HepG2 (cell line): Measurements from ENCODE around the gene SS18L1. TPM values are rescaled to one million over a fixed set of nuclear protein-coding genes. Genes with fewer than 3 reads are reported as not detected.
A peak's percentile ranks its signal among the peaks of the same experiment; 100 is the strongest.

ENCODE experiments used
- MTF2 ChIP-seq: sonication (generic); formaldehyde crosslinking; IDR thresholded peaks from 2 replicates; pipeline ENCODE4 v1.5.0; 2020; ENCODE audit warnings: missing genetic modification reagents, borderline replicate concordance
- SMAD9 ChIP-seq: sonication (generic); formaldehyde crosslinking; IDR thresholded peaks from 2 replicates; pipeline ENCODE4 v1.5.1; 2020; ENCODE audit warnings: mild to moderate bottlenecking, missing genetic modification reagents
- ZNF17 ChIP-seq: sonication (generic); formaldehyde crosslinking; IDR thresholded peaks from 2 replicates; pipeline ENCODE4 v1.5.0; 2020; ENCODE audit warnings: mild to moderate bottlenecking, missing genetic modification reagents
- ZNF235 ChIP-seq: sonication (generic); formaldehyde crosslinking; IDR thresholded peaks from 2 replicates; pipeline ENCODE4 v1.8.1; 2023; ENCODE audit warnings: mild to moderate bottlenecking, missing genetic modification reagents, borderline replicate concordance
- ZNF660 ChIP-seq: sonication (generic); formaldehyde crosslinking; IDR thresholded peaks from 2 replicates; pipeline ENCODE4 v1.5.1; 2020; ENCODE audit warnings: mild to moderate bottlenecking, low read depth, missing genetic modification reagents, borderline replicate concordance
- ZNF674 ChIP-seq: sonication (generic); formaldehyde crosslinking; IDR thresholded peaks from 2 replicates; pipeline ENCODE4 v1.5.0; 2020; ENCODE audit warnings: low read depth, mild to moderate bottlenecking, missing genetic modification reagents
- ZNF703 ChIP-seq: sonication (generic); formaldehyde crosslinking; IDR thresholded peaks from 2 replicates; pipeline ENCODE4 v1.5.1; 2020; ENCODE audit warnings: missing genetic modification reagents, mild to moderate bottlenecking, moderate library complexity, borderline replicate concordance
- ZNF749 ChIP-seq: sonication (generic); formaldehyde crosslinking; IDR thresholded peaks from 2 replicates; pipeline ENCODE4 v1.8.0; 2022; ENCODE audit warnings: mild to moderate bottlenecking, missing genetic modification reagents, moderate library complexity, borderline replicate concordance
- polyA plus RNA-seq, 8 experiments: library from polyadenylated mRNA; depleted of rRNA in 3 of 8; stranded (reverse) in 7 of 8; unstranded in 1 of 8; fragments of >200 nt; fragmentation: Illumina TruSeq in 4 of 8; extraction: Trizol in 4 of 8; gene quantifications; 2 replicates each; pipeline versions ENCODE4 v1.2.1 to v1.2.3, GENCODE V29; 2011 to 2016; ENCODE audit warnings: low read depth in 4 of 8, missing spikeins in 1 of 8, mixed read lengths in 1 of 8; ENCODE audit not compliant: insufficient read depth in 1 of 8
- total RNA-seq, 5 experiments: library from RNA; depleted of rRNA; stranded (reverse); fragments of >200 nt; fragmentation: Illumina TruSeq; extraction: Trizol; gene quantifications; 2 replicates each; pipeline ENCODE4 v1.2.3, GENCODE V29; 2016; ENCODE audit warnings: low read depth in 1 of 5
- TF ChIP-seq, protein P1 (sequence below): IDR thresholded peaks from 2 replicates; pipeline ENCODE4 v1.6.1; 2016; ENCODE audit warnings: low read depth, borderline replicate concordance
- TF ChIP-seq, protein P2 (sequence below): sonication (generic); formaldehyde crosslinking; IDR thresholded peaks from 2 replicates; pipeline ENCODE4 v1.4.0; 2020; ENCODE audit warnings: missing genetic modification reagents
- TF ChIP-seq, protein P3 (sequence below): sonication (generic); formaldehyde crosslinking; IDR thresholded peaks from 2 replicates; pipeline ENCODE4 v1.4.0; 2020; ENCODE audit warnings: missing genetic modification reagents
- TF ChIP-seq, protein P4 (sequence below): sonication (generic); formaldehyde crosslinking; IDR thresholded peaks from 2 replicates; pipeline ENCODE4 v1.4.0; 2020; ENCODE audit warnings: missing genetic modification reagents, mild to moderate bottlenecking, borderline replicate concordance
- TF ChIP-seq, protein P5 (sequence below): IDR thresholded peaks from 2 replicates; pipeline ENCODE4 v1.6.1; 2016; ENCODE audit warnings: missing compliant biosample characterization, missing genetic modification reagents, borderline replicate concordance

Gene SS18L1
- total and polyA plus RNA-seq, 2 of the 13 experiments (the other 11 are each of a cell fraction or from before 2014, with no cell fraction given): 17.8 to 27.6 TPM

DNA sequence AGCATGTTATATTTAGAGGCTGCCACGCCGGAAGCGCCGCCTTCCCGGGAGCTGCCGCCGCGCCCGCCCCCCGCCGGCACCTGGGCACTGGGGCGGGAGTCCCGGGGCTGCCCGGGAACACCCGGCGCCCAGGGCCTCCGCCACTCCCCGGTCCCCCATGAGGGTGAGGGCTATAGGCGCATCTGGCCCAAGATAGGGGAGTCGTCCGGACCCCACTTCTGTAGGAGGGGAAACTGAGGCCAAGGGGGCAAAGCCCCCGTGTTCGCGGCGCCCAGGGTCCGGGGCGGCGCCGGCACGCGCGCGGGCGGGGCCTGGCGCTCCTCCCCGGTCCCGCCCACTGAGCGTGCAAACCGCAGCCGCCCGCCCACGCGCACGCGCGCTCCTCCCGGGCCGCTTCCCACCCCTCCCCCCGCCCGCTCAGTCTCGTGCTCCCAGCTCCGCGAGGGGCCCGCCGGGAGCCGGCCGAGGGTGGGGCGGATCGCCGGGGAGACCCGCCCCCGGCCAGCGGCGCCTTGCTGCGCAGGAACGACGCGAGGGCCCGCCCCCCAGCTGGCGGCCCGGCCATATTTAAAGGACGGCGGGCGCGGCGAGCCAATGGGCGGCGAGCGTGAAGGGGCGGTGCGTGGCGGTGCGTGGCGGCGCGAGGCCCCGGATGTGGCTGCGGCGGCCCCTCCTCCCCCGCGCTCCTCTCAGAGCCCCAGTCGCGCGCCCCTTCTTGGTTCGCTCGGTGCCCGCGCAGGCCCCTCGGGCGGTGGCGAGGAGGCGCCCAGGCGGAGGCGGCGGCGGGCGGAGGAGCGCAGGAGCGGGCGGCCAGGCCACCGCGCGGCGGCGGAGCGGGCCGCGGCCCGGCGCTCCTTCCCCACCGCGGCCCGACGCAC lies 21.6 kb upstream of the SS18L1 start, which contains the start of gene LSM14B (continued):
- TF ChIP-seq ZNF660 (CRISPR knock-in tag) (no peak), ZNF749 (CRISPR knock-in tag) (0 out of 2 replicates have a peak, but pooled peaks have one; percentile 21), SMAD9 (CRISPR knock-in tag) (no peak), ZNF703 (peak; percentile 96), ZNF17 (no peak), ZNF235 (CRISPR knock-in tag) (no peak), ZNF674 (no peak), MTF2 (CRISPR knock-in tag) (no peak)
- TF ChIP-seq, protein P1, sequence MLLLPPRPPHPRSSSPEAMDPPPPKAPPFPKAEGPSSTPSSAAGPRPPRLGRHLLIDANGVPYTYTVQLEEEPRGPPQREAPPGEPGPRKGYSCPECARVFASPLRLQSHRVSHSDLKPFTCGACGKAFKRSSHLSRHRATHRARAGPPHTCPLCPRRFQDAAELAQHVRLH: no peak; the same call in 1 of the 2 replicates
- TF ChIP-seq, protein P2, sequence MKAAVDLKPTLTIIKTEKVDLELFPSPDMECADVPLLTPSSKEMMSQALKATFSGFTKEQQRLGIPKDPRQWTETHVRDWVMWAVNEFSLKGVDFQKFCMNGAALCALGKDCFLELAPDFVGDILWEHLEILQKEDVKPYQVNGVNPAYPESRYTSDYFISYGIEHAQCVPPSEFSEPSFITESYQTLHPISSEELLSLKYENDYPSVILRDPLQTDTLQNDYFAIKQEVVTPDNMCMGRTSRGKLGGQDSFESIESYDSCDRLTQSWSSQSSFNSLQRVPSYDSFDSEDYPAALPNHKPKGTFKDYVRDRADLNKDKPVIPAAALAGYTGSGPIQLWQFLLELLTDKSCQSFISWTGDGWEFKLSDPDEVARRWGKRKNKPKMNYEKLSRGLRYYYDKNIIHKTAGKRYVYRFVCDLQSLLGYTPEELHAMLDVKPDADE (CRISPR knock-in tag): no peak; the same call in 1 of the 2 replicates
- TF ChIP-seq, protein P3, sequence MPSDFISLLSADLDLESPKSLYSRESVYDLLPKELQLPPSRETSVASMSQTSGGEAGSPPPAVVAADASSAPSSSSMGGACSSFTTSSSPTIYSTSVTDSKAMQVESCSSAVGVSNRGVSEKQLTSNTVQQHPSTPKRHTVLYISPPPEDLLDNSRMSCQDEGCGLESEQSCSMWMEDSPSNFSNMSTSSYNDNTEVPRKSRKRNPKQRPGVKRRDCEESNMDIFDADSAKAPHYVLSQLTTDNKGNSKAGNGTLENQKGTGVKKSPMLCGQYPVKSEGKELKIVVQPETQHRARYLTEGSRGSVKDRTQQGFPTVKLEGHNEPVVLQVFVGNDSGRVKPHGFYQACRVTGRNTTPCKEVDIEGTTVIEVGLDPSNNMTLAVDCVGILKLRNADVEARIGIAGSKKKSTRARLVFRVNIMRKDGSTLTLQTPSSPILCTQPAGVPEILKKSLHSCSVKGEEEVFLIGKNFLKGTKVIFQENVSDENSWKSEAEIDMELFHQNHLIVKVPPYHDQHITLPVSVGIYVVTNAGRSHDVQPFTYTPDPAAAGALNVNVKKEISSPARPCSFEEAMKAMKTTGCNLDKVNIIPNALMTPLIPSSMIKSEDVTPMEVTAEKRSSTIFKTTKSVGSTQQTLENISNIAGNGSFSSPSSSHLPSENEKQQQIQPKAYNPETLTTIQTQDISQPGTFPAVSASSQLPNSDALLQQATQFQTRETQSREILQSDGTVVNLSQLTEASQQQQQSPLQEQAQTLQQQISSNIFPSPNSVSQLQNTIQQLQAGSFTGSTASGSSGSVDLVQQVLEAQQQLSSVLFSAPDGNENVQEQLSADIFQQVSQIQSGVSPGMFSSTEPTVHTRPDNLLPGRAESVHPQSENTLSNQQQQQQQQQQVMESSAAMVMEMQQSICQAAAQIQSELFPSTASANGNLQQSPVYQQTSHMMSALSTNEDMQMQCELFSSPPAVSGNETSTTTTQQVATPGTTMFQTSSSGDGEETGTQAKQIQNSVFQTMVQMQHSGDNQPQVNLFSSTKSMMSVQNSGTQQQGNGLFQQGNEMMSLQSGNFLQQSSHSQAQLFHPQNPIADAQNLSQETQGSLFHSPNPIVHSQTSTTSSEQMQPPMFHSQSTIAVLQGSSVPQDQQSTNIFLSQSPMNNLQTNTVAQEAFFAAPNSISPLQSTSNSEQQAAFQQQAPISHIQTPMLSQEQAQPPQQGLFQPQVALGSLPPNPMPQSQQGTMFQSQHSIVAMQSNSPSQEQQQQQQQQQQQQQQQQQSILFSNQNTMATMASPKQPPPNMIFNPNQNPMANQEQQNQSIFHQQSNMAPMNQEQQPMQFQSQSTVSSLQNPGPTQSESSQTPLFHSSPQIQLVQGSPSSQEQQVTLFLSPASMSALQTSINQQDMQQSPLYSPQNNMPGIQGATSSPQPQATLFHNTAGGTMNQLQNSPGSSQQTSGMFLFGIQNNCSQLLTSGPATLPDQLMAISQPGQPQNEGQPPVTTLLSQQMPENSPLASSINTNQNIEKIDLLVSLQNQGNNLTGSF (CRISPR knock-in tag): no peak
- TF ChIP-seq, protein P4, sequence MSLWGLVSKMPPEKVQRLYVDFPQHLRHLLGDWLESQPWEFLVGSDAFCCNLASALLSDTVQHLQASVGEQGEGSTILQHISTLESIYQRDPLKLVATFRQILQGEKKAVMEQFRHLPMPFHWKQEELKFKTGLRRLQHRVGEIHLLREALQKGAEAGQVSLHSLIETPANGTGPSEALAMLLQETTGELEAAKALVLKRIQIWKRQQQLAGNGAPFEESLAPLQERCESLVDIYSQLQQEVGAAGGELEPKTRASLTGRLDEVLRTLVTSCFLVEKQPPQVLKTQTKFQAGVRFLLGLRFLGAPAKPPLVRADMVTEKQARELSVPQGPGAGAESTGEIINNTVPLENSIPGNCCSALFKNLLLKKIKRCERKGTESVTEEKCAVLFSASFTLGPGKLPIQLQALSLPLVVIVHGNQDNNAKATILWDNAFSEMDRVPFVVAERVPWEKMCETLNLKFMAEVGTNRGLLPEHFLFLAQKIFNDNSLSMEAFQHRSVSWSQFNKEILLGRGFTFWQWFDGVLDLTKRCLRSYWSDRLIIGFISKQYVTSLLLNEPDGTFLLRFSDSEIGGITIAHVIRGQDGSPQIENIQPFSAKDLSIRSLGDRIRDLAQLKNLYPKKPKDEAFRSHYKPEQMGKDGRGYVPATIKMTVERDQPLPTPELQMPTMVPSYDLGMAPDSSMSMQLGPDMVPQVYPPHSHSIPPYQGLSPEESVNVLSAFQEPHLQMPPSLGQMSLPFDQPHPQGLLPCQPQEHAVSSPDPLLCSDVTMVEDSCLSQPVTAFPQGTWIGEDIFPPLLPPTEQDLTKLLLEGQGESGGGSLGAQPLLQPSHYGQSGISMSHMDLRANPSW (CRISPR knock-in tag): no peak
- TF ChIP-seq, protein P5, sequence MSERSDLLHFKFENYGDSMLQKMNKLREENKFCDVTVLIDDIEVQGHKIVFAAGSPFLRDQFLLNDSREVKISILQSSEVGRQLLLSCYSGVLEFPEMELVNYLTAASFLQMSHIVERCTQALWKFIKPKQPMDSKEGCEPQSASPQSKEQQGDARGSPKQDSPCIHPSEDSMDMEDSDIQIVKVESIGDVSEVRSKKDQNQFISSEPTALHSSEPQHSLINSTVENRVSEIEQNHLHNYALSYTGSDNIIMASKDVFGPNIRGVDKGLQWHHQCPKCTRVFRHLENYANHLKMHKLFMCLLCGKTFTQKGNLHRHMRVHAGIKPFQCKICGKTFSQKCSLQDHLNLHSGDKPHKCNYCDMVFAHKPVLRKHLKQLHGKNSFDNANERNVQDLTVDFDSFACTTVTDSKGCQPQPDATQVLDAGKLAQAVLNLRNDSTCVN: no peak
